Brain microvascular endothelial cell (primary cell): Measurements from ENCODE around the gene MCM5.
"Not testable (repeated sequence)": the region's sequence is repeated elsewhere in the genome, so short reads cannot be mapped to it uniquely, and the experiment has no call there.

ENCODE experiments used
- DNase-seq: peaks from one replicate; pipeline ENCODE4 v3.0.0-alpha.2; 2020
- H3K27ac ChIP-seq: fragments of 250-450 bp; sonication (Bioruptor Pico); 2 replicates; pipeline ENCODE4 v1.5.1; 2020; ENCODE audit warnings: mild to moderate bottlenecking, moderate library complexity
- H3K27me3 ChIP-seq: fragments of 250-450 bp; sonication (Bioruptor Pico); replicated peaks from 2 replicates; pipeline ENCODE4 v1.5.1; 2020; ENCODE audit warnings: mild to moderate bottlenecking
- H3K36me3 ChIP-seq: fragments of 250-450 bp; sonication (Bioruptor Pico); replicated peaks from 2 replicates; pipeline ENCODE4 v1.5.1; 2020; ENCODE audit warnings: mild to moderate bottlenecking
- H3K4me3 ChIP-seq: 2 replicates; pipeline ENCODE4 v1.5.1; 2011; ENCODE audit warnings: low read depth, mild to moderate bottlenecking, control low read depth, low read length, moderate library complexity
- CTCF ChIP-seq: IDR thresholded peaks from 2 replicates; pipeline ENCODE4 v1.5.1; 2011; ENCODE audit warnings: low read depth, mild to moderate bottlenecking, moderate library complexity, low read length, control low read depth, inconsistent platforms; ENCODE audit errors: missing control alignments
- in situ Hi-C: cut with HindIII; loops from 2 replicates; pipeline ENCODE4 v1.10.0; 2017; ENCODE audit warnings: low sequenced_read_pairs, low pct_ligation_motif_present

MCM5 gene

GRCh38 chr22:35455529-35455928 is 55.6 kb downstream of the MCM5 start:
- no peak for DNase-seq
- H3K36me3 ChIP-seq = no peaks in the 10 kb centered on the region
- no peak overlapping the region for H3K4me3 ChIP-seq
- TF ChIP-seq CTCF = no peak
- H3K27ac ChIP-seq = no peak overlapping the region
- in situ Hi-C loops = no loop called here
- peaks cover 2% of the 10 kb centered on the region for H3K27me3 ChIP-seq

GRCh38 chr22:35456757-35457156 is 56.8 kb downstream of the MCM5 start:
- in situ Hi-C loops = no loop called here
- Histone ChIP-seq H3K27me3 (peaks cover 2% of the 10 kb centered on the region), H3K27ac (no peak overlapping the region), H3K36me3 (no peaks in the 10 kb centered on the region), H3K4me3 (no peak overlapping the region)
- TF ChIP-seq CTCF = no peak
- no peak for DNase-seq

GRCh38 chr22:35457729-35458546 is 58.0 kb downstream of the MCM5 start:
- no peaks in the 10 kb centered on the region for H3K36me3 ChIP-seq
- no peak overlapping the region for H3K27ac ChIP-seq
- H3K4me3 ChIP-seq = no peak overlapping the region
- TF ChIP-seq CTCF = no peak
- DNase-seq = no peak
- in situ Hi-C loops = no loop called here
- H3K27me3 ChIP-seq = peaks cover 1% of the 10 kb centered on the region

- no peak overlapping the region for H3K4me3 ChIP-seq
- in situ Hi-C loops = no loop called here
- H3K27me3 ChIP-seq = no peaks in the 10 kb centered on the region
- TF ChIP-seq CTCF = no peak
- no peaks in the 10 kb centered on the region for H3K36me3 ChIP-seq
- no peak overlapping the region for H3K27ac ChIP-seq
- DNase-seq = no peak
These were observed 58.8 kb downstream of the MCM5 start for GRCh38 chr22:35458547-35459422.

GRCh38 chr22:35459423-35459894 is 59.5 kb downstream of the MCM5 start:
- in situ Hi-C loops = no loop called here
- Histone ChIP-seq H3K27me3 (no peaks in the 10 kb centered on the region), H3K36me3 (no peaks in the 10 kb centered on the region), H3K27ac (no peak overlapping the region), H3K4me3 (no peak overlapping the region)
- no peak for DNase-seq
- TF ChIP-seq CTCF = no peak

- in situ Hi-C loops, H3K27me3 ChIP-seq, DNase-seq, H3K36me3 ChIP-seq, H3K4me3 ChIP-seq, H3K27ac ChIP-seq: not testable (repeated sequence)
These were observed 60.0 kb downstream of the MCM5 start for GRCh38 chr22:35459976-35460375.
